Glutamatergic neuron (in vitro differentiated cells): ENCODE measurements around the gene GPR160. TPM values are rescaled to one million over a fixed set of nuclear protein-coding genes. Genes with fewer than 3 reads are reported as not detected.

Source experiments
- DNase-seq: peaks from one replicate; pipeline ENCODE4 v3.0.0; 2022
- H3K27ac Mint-ChIP-seq: one replicate; pipeline ENCODE4 v1.8.0; 2020; ENCODE audit warnings: mild to moderate bottlenecking, mixed read lengths, inconsistent platforms; ENCODE audit not compliant: unreplicated experiment
- H3K27me3 Mint-ChIP-seq: one replicate; pipeline ENCODE4 v1.8.0; 2020; ENCODE audit warnings: mild to moderate bottlenecking, moderate library complexity, mixed read lengths, inconsistent platforms; ENCODE audit not compliant: unreplicated experiment
- H3K36me3 Mint-ChIP-seq: one replicate; pipeline ENCODE4 v1.8.0; 2020; ENCODE audit warnings: mild to moderate bottlenecking, mixed read lengths, inconsistent platforms; ENCODE audit not compliant: unreplicated experiment
- H3K4me1 Mint-ChIP-seq: one replicate; pipeline ENCODE4 v1.8.0; 2020; ENCODE audit warnings: mild to moderate bottlenecking, low read depth, mixed read lengths, inconsistent platforms; ENCODE audit not compliant: unreplicated experiment
- H3K4me3 Mint-ChIP-seq: one replicate; pipeline ENCODE4 v1.8.0; 2020; ENCODE audit warnings: mild to moderate bottlenecking, mixed read lengths, inconsistent platforms; ENCODE audit not compliant: unreplicated experiment
- H3K9me3 Mint-ChIP-seq: one replicate; pipeline ENCODE4 v1.8.0; 2020; ENCODE audit warnings: mild to moderate bottlenecking, moderate library complexity, mixed read lengths, inconsistent platforms; ENCODE audit not compliant: unreplicated experiment
- CTCF ChIP-seq: fragments of 200-600 bp; sonication (generic); IDR thresholded peaks from one replicate; pipeline ENCODE4 v1.5.0; 2021; ENCODE audit not compliant: partially characterized antibody, unreplicated experiment
- total RNA-seq: library from RNA; stranded (reverse); fragmentation: NEBNext Ultra II Directional; extraction: Animal tissue kit (Norgen Biotek cat#: 25700); gene quantifications from one replicate; pipeline ENCODE4 v1.2.1, GENCODE V29; 2021; ENCODE audit not compliant: unreplicated experiment

The GPR160 gene
- total RNA-seq, 1 donor from 2014 or later, result not detected

- no peak for DNase-seq
- no peaks in the 10 kb centered on the region for H3K9me3 Mint-ChIP-seq
- no peak overlapping the region for H3K4me3 Mint-ChIP-seq
- no peaks in the 10 kb centered on the region for H3K36me3 Mint-ChIP-seq
- no peak overlapping the region for H3K27ac Mint-ChIP-seq
- H3K27me3 Mint-ChIP-seq, result no peaks in the 10 kb centered on the region
- no peak for TF ChIP-seq CTCF
- H3K4me1 Mint-ChIP-seq, result no peaks in the 10 kb centered on the region
Observed at GRCh38 chr3:170092907-170093306, 55.1 kb downstream of the GPR160 start.

GRCh38 chr3:170095771-170096170 is 58.0 kb downstream of the GPR160 start:
- Mint-ChIP-seq H3K4me1 (no peaks in the 10 kb centered on the region), H3K27me3 (no peaks in the 10 kb centered on the region), H3K36me3 (no peaks in the 10 kb centered on the region), H3K9me3 (no peaks in the 10 kb centered on the region), H3K4me3 (no peak overlapping the region), H3K27ac (no peak overlapping the region)
- no peak for TF ChIP-seq CTCF
- DNase-seq, result no peak

- no peak for DNase-seq
- no peak overlapping the region for H3K4me3 Mint-ChIP-seq
- no peaks in the 10 kb centered on the region for H3K9me3 Mint-ChIP-seq
- no peaks in the 10 kb centered on the region for H3K27me3 Mint-ChIP-seq
- H3K4me1 Mint-ChIP-seq, result no peaks in the 10 kb centered on the region
- no peak overlapping the region for H3K27ac Mint-ChIP-seq
- H3K36me3 Mint-ChIP-seq, result no peaks in the 10 kb centered on the region
- no peak for TF ChIP-seq CTCF
Observed at GRCh38 chr3:170096342-170096741, 58.5 kb downstream of the GPR160 start.

GRCh38 chr3:170098753-170099152 is 61.0 kb downstream of the GPR160 start:
- H3K27ac Mint-ChIP-seq, result no peak overlapping the region
- no peaks in the 10 kb centered on the region for H3K4me1 Mint-ChIP-seq

GRCh38 chr3:170100944-170101343 is 63.1 kb downstream of the GPR160 start:
- H3K36me3 Mint-ChIP-seq, result no peaks in the 10 kb centered on the region

More at GRCh38 chr3:170098753-170099152, 61.0 kb downstream of the GPR160 start:
- no peak for TF ChIP-seq CTCF
- H3K4me3 Mint-ChIP-seq, result no peak overlapping the region
- no peaks in the 10 kb centered on the region for H3K9me3 Mint-ChIP-seq
- no peak for DNase-seq
- no peaks in the 10 kb centered on the region for H3K36me3 Mint-ChIP-seq
- no peaks in the 10 kb centered on the region for H3K27me3 Mint-ChIP-seq

More at GRCh38 chr3:170100944-170101343, 63.1 kb downstream of the GPR160 start:
- DNase-seq, result no peak
- TF ChIP-seq CTCF, result no peak
- Mint-ChIP-seq H3K4me1 (no peaks in the 10 kb centered on the region), H3K27ac (no peak overlapping the region), H3K27me3 (no peaks in the 10 kb centered on the region), H3K9me3 (no peaks in the 10 kb centered on the region), H3K4me3 (no peak overlapping the region)
